Amniotic stem cell (primary cell): ENCODE measurements around the gene CDHR3.
"Not testable (repeated sequence)": the region's sequence is repeated elsewhere in the genome, so short reads cannot be mapped to it uniquely, and the experiment has no call there.

ENCODE experiments used
- DNase-seq: peaks from one replicate; lab custom pipeline; 2025; lab: John Stamatoyannopoulos, UW

CDHR3 gene

GRCh38 chr7:105971845-105972244 lies 8.8 kb downstream of the CDHR3 start:
- no peak for DNase-seq

- DNase-seq, result no peak
Measured at GRCh38 chr7:105972276-105972675, 9.2 kb downstream of the CDHR3 start.

- DNase-seq, result no peak
Measured at GRCh38 chr7:105974471-105974870, 11.4 kb downstream of the CDHR3 start.

DNA sequence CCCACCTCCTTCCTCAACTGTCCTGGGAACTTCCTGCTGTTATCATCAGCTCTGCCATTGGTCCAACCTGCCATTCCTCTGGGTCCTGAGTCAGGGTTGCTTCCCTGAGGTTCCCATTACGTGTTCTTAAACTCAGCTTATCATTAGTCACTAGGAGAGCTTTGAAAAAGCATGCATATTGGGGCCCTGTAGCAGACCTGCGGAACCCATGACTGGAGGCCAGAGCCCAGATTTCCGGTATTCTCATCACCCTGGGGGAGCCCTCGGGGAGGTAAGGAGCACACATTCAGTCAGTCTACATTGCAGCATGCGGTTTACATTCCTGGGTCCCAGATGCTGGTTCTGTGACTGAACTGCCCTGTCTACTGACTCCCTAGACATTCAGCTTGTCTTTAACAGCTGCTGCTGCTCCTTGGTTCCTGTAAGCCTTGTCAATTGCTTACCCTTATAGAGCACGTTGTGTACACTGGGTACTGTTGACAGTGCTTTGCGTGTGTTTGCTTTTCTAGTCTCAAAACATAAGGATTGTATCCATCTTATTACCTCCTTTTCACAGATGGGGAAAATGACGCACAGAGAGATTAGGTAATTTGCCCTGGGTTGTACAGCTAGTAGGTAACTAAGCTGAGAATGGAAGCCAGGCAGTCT lies 12.8 kb downstream of the CDHR3 start:
- DNase-seq, result no peak

DNA sequence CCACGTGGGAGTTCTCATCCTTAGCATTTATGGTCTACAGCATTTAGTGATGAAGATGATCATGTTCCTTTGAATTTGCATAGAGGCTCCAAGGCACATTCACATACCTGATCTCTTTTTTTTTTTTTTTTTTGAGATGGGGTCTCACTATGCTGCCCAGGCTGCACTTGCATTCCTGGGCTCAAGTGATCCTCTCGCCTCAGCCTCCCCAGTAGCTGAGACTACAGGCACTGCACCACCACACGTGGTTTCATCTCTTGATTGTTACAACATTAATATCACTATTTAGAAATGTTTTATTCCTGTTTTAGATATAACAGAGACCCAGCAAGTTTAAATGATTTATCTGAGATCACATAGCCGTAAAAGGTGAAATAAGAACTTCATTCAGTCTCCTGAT lies 13.8 kb downstream of the CDHR3 start:
- DNase-seq, result no peak

DNA sequence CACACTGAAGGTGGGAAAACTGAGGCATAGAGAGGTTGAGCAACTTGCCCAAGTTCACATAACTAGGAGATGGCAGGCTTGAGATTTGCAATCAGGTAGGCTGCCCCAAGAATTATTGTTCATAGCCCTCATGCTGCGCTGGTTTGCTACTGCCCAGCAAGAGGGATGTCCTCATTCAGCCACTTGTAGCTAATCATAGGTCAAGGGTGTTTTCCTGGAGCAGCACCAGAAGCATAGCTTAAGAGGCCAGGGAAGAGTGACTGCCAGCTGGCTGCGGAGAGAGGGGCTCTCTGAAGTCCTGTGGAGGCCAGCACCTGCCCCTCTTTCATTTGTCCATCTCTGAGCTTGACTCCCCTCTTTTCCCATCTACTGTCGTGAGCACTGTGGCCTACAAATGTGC lies 15.0 kb downstream of the CDHR3 start:
- DNase-seq, result no peak

GRCh38 chr7:105978974-105979373 lies 15.9 kb downstream of the CDHR3 start:
- no peak for DNase-seq

- no peak for DNase-seq
Measured at GRCh38 chr7:105979405-105979804, 16.3 kb downstream of the CDHR3 start.

DNA sequence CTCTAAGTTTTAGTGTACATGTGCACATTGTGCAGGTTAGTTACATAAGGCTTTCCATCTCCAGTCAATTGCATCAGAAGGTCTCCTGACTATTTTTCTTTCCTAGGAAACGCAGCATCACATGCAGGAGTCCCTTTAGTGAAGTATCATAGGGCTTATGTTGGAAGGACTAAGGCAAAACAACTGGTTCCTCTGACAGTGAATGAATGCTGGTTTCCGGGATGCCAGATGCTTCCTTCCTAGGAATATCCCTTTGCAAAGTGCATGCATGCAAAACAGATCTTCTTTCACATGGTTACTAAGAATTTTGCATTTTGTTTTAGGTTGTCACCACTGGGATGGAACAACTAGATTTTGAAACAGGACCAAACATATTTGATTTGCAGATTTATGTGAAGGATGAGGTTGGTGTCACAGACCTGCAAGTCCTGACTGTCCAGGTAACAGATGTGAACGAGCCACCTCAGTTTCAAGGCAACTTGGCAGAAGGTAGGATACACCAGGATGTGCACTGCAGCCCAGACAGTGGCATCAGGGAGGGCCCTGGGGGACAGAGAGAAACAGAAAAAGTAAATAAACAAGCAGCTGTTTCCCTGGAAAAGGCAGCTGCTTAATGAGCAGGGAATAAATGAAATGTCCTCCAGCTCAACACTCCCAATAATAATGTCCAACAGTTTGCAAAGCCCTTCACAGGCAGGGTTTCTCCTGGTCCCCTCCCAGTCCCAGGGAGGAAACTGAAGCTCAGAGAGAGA lies 17.8 kb downstream of the CDHR3 start:
- DNase-seq, result no peak

GRCh38 chr7:105982388-105982787 lies 19.3 kb downstream of the CDHR3 start:
- DNase-seq, result no peak

DNA sequence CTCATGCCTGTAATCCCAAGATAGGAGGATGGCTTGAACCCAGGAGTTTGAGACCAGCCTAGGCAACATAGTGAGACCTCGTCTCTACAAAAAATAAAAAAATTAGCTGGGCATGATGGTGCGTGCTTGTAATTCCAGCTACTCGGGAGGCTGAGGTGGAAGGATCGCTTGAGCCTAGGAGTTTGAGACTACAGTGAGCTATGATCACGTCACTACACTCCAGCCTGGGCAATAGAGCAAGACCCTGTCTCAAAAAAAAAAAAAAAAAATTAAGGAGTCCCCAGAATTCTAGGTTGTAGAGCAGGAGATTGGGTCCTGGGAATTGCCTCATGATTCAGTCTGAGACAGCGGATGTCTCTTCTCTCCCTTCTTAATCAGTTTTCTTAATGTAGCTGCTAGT lies 21.7 kb downstream of the CDHR3 start:
- not testable (repeated sequence) for DNase-seq

DNA sequence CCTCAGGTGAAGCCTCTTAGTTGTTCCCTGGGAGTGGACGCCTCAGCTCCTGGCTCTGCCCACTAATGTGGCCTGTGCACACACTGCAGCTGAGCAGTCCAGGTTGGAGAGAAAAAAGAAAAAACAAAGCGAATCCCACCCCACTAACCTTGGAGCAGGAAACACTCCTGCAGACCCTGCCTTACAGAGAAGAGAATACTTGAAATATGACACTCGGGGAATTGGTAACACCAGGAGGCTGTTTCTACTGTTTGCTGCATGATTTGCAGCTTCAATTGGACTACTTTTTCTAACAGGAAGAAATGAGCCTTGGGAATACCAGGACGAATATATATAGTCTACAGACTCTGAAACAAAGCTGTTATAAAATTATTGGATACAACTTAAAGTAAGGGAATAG lies 22.2 kb downstream of the CDHR3 start:
- DNase-seq, result no peak

DNA sequence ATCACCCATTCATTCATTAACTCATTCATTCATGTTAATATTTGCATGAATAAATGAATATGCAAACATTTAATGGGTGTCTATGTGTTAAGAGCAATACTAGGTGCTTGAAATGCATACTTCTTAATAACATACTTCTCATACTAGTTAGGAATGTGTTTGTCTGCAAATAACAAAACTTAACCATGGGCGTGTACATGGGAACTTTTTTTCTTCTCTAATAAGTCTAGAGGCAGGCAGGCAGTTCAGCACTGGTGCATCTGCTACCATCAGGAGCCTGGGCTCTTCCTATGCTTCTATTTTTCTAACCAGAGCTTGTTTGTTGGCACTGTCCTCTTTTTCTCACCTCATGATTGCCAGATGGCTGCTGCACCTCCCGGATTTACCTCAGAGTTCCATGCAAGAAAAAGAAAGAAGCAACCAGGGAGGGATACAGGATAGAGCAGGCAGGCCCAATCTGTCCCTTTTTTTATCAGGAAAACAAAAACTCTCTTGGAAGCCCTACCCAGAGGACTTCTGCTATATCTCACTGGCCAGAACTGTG lies 22.7 kb downstream of the CDHR3 start:
- no peak for DNase-seq

GRCh38 chr7:105987046-105987445 lies 24.0 kb downstream of the CDHR3 start:
- DNase-seq, result no peak

DNA sequence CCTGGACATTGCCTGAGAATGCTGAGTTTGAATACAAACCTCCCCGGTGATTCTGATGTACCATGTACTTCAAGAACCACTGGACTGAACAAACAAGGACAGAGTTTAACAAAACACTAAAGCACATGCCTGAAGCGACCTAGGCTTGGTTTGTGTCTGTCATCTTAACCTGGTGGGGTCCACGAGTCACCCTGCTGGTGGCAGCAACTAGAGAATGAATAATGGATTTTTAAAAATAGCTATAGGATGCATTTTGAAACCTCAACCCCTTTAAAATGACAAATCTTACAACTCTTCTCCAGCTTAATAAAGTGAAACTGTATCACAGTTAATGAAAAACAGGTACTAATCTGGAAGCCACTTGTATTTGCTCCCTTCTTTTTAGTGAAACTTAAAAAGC lies 25.2 kb downstream of the CDHR3 start:
- DNase-seq, result no peak

GRCh38 chr7:105989191-105989590 lies 26.1 kb downstream of the CDHR3 start:
- DNase-seq, result no peak

- DNase-seq, result no peak
Measured at GRCh38 chr7:105989686-105990085, 26.6 kb downstream of the CDHR3 start.

GRCh38 chr7:105990141-105990540 lies 27.1 kb downstream of the CDHR3 start:
- DNase-seq, result no peak

DNA sequence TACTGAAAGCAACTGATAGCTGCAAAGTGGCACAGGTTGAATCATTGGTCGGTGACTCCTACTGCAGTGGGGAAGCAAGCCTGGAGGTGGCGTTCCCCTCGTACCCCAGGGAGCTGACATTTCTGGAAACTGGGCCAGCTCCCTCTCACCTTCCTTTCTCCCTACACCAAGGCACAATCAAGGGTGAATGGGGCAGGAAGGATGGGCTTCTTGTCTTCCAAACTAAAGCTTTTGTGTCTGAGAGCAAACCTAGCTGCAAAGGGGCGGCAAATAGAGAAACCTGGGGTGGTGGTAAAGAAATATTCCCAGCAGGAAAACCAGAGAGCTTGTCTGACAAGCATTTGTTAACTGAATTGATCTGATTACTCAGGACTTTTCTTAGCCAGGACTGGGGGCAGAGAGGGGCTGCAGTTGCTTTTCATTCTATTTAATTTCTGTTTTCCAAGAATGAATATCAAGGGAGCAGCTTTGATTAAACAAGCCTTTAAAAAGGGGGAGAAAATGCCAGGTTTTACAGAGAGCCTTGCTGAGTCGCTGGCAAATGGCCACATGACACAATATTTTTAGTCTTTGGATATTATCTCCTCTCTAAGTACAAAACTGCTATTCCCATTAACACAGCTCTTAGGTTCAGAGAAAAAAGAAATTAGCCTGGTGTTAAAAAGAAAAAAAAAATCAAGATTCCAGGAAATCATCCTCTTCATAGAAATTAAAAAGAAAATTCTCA lies 27.8 kb downstream of the CDHR3 start:
- DNase-seq, result no peak

GRCh38 chr7:105992905-105993304 lies 29.8 kb downstream of the CDHR3 start:
- no peak for DNase-seq

DNA sequence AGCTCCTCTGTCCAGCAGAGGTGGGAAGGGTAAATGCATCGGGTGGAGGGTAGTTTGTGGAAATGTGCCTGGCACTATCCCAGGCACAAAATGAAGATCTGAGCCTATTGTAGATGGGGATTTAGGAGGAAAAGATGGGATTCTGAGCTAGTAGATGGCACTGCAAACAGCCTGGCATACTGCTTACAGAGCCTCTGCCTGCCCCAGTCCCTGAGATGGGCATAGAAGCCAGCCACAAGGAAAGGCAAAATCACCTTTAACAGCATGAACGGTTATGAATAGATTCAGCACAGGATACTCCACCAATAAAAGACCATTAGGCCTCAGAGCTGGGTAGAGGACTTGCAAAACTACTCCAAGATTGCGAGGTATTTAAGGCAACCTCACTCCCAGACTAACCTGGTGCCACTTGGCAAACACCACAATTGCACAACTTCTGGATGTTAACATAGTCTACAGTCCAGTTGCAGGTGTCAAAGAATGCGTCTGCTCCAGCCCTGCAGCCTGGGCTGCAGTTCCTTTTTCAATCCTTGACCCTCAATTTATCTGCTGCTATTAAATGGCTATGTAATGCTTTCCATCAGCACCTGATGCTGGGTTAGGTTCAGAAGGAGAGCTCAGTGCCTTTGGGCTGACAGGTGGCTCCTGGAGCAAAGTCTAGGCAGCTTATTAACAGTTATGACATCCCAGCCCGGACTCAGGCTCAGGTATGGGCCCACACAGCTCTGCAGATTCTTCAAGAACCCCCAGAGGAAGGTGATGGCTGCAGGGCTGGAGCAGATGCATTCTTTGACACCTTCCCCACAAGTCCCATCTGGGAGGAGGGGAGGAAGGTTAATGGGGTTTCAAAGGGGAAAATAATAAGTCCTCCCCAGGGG lies 34.0 kb downstream of the CDHR3 start:
- no peak for DNase-seq

DNA sequence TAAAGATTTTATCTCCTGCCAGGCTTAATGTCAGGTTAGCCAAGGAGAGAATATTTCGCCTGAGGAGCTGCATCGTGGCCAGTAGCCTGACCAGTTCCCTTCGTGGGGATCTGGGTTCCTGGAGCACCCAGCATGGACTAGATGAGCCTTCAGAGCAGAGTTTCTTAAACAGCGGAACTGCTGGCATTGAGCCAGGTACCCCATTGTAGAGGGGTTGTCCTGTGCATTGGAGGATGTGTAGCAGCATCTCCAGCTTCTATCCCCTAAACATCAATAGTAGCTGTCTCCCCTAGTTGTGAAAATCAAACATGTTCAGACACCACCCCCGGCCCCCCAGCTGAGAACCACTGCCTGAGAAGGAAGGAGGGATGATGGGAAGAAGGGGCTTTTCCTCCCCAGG lies 36.2 kb downstream of the CDHR3 start:
- DNase-seq, result no peak
